ENCODE results near the gene ATXN7L3. TPM values are rescaled to one million over a fixed set of nuclear protein-coding genes. Genes with fewer than 3 reads are reported as not detected.

The ATXN7L3 gene
- total RNA-seq, 5 donors from 2014 or later (not counting 1 experiment from before 2014, with no cell fraction given): 101 to 130 (median 125) TPM

Other genes with a start within 250 kb of the ATXN7L3 start
- gene PYY, start 245.9 kb downstream of the ATXN7L3 start, total RNA-seq: not detected
- gene NAGS, start 195.3 kb downstream of the ATXN7L3 start, total RNA-seq: 1 to 10 TPM in 4 of 5 donors, under 1 TPM in 1; 0.35 to 2.4 (median 1.8) TPM
- gene TMEM101, start 184.9 kb downstream of the ATXN7L3 start, total RNA-seq: 10 to 100 TPM; 13.4 to 32.4 (median 26.6) TPM
- gene LSM12, start 133.2 kb downstream of the ATXN7L3 start, total RNA-seq: 10 to 100 TPM; 29.4 to 39.0 (median 37.1) TPM
- 10 to 100 TPM in 4 of 5 donors, 1 to 10 TPM in 1; 9.4 to 19.0 (median 16.2) TPM for gene G6PC3, start 129.1 kb downstream of the ATXN7L3 start, total RNA-seq
- 10 to 100 TPM; 68.6 to 81.4 (median 72.8) TPM for gene HDAC5, start 76.2 kb downstream of the ATXN7L3 start, total RNA-seq
- 1 to 10 TPM in 4 of 5 donors, under 1 TPM in 1; 0.73 to 3.4 (median 1.1) TPM for gene HROB, start 58.0 kb downstream of the ATXN7L3 start, total RNA-seq
- under 1 TPM in 1 of 5 donors, not detected in 4; 0.15 TPM for gene ASB16, start 29.2 kb downstream of the ATXN7L3 start, total RNA-seq
- gene TMUB2, start 12.9 kb downstream of the ATXN7L3 start, total RNA-seq: 10 to 100 TPM; 42.0 to 46.6 (median 43.0) TPM
- 100 to 1,000 TPM; 162 to 228 (median 213) TPM for gene UBTF, start 19.8 kb upstream of the ATXN7L3 start, total RNA-seq
- not detected for gene SLC4A1, start 68.3 kb upstream of the ATXN7L3 start, total RNA-seq
- under 1 TPM in 3 of 5 donors, not detected in 2; 0.38 to 0.65 (median 0.41) TPM for gene RUNDC3A, start 108.7 kb upstream of the ATXN7L3 start, total RNA-seq
- 100 to 1,000 TPM in 3 of 5 donors, 10 to 100 TPM in 2; 78.6 to 108 (median 104) TPM for gene SLC25A39, start 124.9 kb upstream of the ATXN7L3 start, total RNA-seq
- 10 to 100 TPM; 21.0 to 48.3 (median 40.1) TPM for gene GRN, start 145.4 kb upstream of the ATXN7L3 start, total RNA-seq
- gene FAM171A2, start 164.0 kb upstream of the ATXN7L3 start, total RNA-seq: 1 to 10 TPM in 2 of 5 donors, under 1 TPM in 3; 0.18 to 1.5 (median 0.89) TPM
- 1 to 10 TPM in 3 of 5 donors, under 1 TPM in 2; 0.41 to 3.9 (median 1.1) TPM for gene ITGA2B, start 189.8 kb upstream of the ATXN7L3 start, total RNA-seq